Measurements from ENCODE around the gene ADCY2. TPM values are rescaled to one million over a fixed set of nuclear protein-coding genes. Genes with fewer than 3 reads are reported as not detected.

Gene ADCY2
- total RNA-seq, 1 experiment from 2014 or later = 31.3 TPM

DNA sequence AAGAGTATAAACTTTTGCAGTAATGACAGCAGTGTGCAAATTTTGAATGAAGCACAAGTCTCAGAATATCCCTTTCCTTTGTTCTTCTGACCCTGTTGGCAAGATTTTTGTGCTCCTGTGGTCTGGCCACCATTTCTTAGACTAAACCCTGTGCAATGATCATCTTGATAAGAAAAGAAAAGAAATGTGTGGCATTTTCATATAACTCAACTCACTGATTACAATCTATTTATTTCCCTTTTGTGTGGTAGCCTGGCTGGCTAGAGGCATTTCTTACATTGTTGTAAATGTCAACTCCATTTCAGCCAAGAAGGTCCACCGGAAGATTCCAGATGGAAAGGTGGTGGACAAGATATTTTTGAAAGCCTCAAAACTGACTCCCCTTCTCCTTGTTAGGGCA lies 41.9 kb downstream of the ADCY2 start:
- no peaks in the 10 kb centered on the region for H3K23me2 ChIP-seq (ENCODE audit: insufficient read length, low read depth, low read length, poor library complexity, severe bottlenecking)
- no peak overlapping the region for H3K27ac ChIP-seq (ENCODE audit: insufficient read length, low read depth, low read length)
- no peak for DNase-seq
- H3K9ac ChIP-seq (ENCODE audit: extremely low read depth, insufficient read length, low read length) = no peak overlapping the region
- no peaks in the 10 kb centered on the region for H3K4me1 ChIP-seq (ENCODE audit: insufficient read depth, low read length)
- no peak overlapping the region for H4K5ac ChIP-seq (ENCODE audit: insufficient read length, low read depth, low read length)
- H2BK120ac ChIP-seq (ENCODE audit: low read depth, low read length, poor library complexity, severe bottlenecking) = no peak overlapping the region
- no peaks in the 10 kb centered on the region for H3K27me3 Mint-ChIP-seq (ENCODE audit: low read depth)
- no peak overlapping the region for H3K27ac Mint-ChIP-seq
- H3T11ph ChIP-seq (ENCODE audit: low read length) = no peak overlapping the region
- no peak overlapping the region for H2BK5ac ChIP-seq (ENCODE audit: insufficient read length, low read length)
- H3K4me1 Mint-ChIP-seq = peaks cover 7 to 8% of the 10 kb centered on the region in 2 experiments
- H2AFZ ChIP-seq (ENCODE audit: low read length) = no peak overlapping the region
- no peak overlapping the region for H4K91ac ChIP-seq (ENCODE audit: insufficient read length, low read depth, low read length)
- no peak overlapping the region for H2BK15ac ChIP-seq (ENCODE audit: low read depth, low read length)
- no peak overlapping the region for H3K4me3 Mint-ChIP-seq
- WGBS (ENCODE audit: extremely low coverage, insufficient read length, low lambda C conversion rate) = no CpG with 5 or more reads among the region's 1 CpG
- H3K56ac ChIP-seq (ENCODE audit: insufficient read length, low read depth, low read length) = no peak overlapping the region
- no peak overlapping the region for H2BK12ac ChIP-seq (ENCODE audit: insufficient read length, low read depth, low read length)
- peaks cover 13 to 26% (median 23%) of the 10 kb centered on the region in 3 experiments; a peak in 6 of 7 replicates for H3K36me3 Mint-ChIP-seq (ENCODE audit: insufficient read depth in 1 of 3, low read depth in 3 of 3)
- no peak overlapping the region for H2AK5ac ChIP-seq (ENCODE audit: insufficient read length, low read length)
- no peak overlapping the region for H3K23ac ChIP-seq (ENCODE audit: insufficient read length, low read depth, low read length)
- no peak overlapping the region for H4K8ac ChIP-seq (replicated peaks; ENCODE audit: insufficient read length, low read depth, low read length)
- TF ChIP-seq, protein P1, sequence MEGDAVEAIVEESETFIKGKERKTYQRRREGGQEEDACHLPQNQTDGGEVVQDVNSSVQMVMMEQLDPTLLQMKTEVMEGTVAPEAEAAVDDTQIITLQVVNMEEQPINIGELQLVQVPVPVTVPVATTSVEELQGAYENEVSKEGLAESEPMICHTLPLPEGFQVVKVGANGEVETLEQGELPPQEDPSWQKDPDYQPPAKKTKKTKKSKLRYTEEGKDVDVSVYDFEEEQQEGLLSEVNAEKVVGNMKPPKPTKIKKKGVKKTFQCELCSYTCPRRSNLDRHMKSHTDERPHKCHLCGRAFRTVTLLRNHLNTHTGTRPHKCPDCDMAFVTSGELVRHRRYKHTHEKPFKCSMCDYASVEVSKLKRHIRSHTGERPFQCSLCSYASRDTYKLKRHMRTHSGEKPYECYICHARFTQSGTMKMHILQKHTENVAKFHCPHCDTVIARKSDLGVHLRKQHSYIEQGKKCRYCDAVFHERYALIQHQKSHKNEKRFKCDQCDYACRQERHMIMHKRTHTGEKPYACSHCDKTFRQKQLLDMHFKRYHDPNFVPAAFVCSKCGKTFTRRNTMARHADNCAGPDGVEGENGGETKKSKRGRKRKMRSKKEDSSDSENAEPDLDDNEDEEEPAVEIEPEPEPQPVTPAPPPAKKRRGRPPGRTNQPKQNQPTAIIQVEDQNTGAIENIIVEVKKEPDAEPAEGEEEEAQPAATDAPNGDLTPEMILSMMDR (conservative IDR thresholded peaks at IDR 0.05) = no peak
- H3K79me2 ChIP-seq (ENCODE audit: insufficient read depth, low read length) = peaks cover 2% of the 10 kb centered on the region; the same call in 1 of the 2 replicates
- no peak overlapping the region for H3K14ac ChIP-seq (ENCODE audit: insufficient read depth, low read length)
- no peaks in the 10 kb centered on the region for H4K20me1 ChIP-seq (ENCODE audit: control insufficient read depth, insufficient read depth, insufficient read length)
- H3K9me3 Mint-ChIP-seq = no peaks in the 10 kb centered on the region; a peak in 1 of 5 replicates
- no peak overlapping the region for H2BK20ac ChIP-seq (ENCODE audit: low read depth, low read length, poor library complexity, severe bottlenecking)
- peaks cover 3% of the 10 kb centered on the region for H3K79me1 ChIP-seq (ENCODE audit: insufficient read depth, low read depth, low read length, poor library complexity, severe bottlenecking)
- no peaks in the 10 kb centered on the region for H3K9me3 ChIP-seq (ENCODE audit: control insufficient read depth, low read depth, low read length)
- no peaks in the 10 kb centered on the region for H3K27me3 ChIP-seq (ENCODE audit: insufficient read depth, low read length)
- H3K4ac ChIP-seq (ENCODE audit: low read depth, low read length) = no peak overlapping the region
- no peak overlapping the region for H3K4me2 ChIP-seq (ENCODE audit: insufficient read depth, insufficient read length, low read length)
- H3K18ac ChIP-seq (ENCODE audit: insufficient read length, low read depth, low read length) = no peak overlapping the region

Data from H9 (cell line).